GM18526 (cell line): ENCODE data around the gene ANKRD28.

Experiments
- POLR2A ChIP-seq: IDR thresholded peaks from 3 replicates; pipeline ENCODE4 v1.6.1; 2011; ENCODE audit not compliant: insufficient read length; ENCODE audit errors: extremely low read depth

ANKRD28 gene

GRCh38 chr3:15666277-15666676, 131.5 kb downstream of the ANKRD28 start:
- no peak for TF ChIP-seq POLR2A

GRCh38 chr3:15665510-15666150, 132.1 kb downstream of the ANKRD28 start:
- TF ChIP-seq POLR2A, result no peak

- no peak for TF ChIP-seq POLR2A
Observed at GRCh38 chr3:15664144-15664543, 133.6 kb downstream of the ANKRD28 start.

GRCh38 chr3:15660055-15660935, 137.5 kb downstream of the ANKRD28 start:
- TF ChIP-seq POLR2A, result no peak

- TF ChIP-seq POLR2A, result no peak
Observed at GRCh38 chr3:15659254-15659975, 138.4 kb downstream of the ANKRD28 start.

GRCh38 chr3:15657016-15657415, 140.8 kb downstream of the ANKRD28 start:
- TF ChIP-seq POLR2A, result no peak

- no peak for TF ChIP-seq POLR2A
Observed at GRCh38 chr3:15656342-15656741, 141.4 kb downstream of the ANKRD28 start.

GRCh38 chr3:15654891-15655290, 142.9 kb downstream of the ANKRD28 start:
- TF ChIP-seq POLR2A, result no peak

GRCh38 chr3:15654127-15654526, 143.7 kb downstream of the ANKRD28 start:
- TF ChIP-seq POLR2A, result no peak

- TF ChIP-seq POLR2A, result no peak
Observed at GRCh38 chr3:15653321-15653720, 144.5 kb downstream of the ANKRD28 start.

- no peak for TF ChIP-seq POLR2A
Observed at GRCh38 chr3:15651396-15651795, 146.4 kb downstream of the ANKRD28 start.

GRCh38 chr3:15649858-15650257, 147.9 kb downstream of the ANKRD28 start:
- no peak for TF ChIP-seq POLR2A

GRCh38 chr3:15649341-15649740, 148.4 kb downstream of the ANKRD28 start:
- no peak for TF ChIP-seq POLR2A

- TF ChIP-seq POLR2A, result no peak
Observed at GRCh38 chr3:15647611-15648167, 150.1 kb downstream of the ANKRD28 start.

GRCh38 chr3:15646851-15647511, 150.8 kb downstream of the ANKRD28 start:
- TF ChIP-seq POLR2A, result no peak
